OCI-LY1 (cell line): Measurements from ENCODE around the gene EEFSEC.

Source experiments
- H2AFZ ChIP-seq: fragments of 200-600 bp; sonication (generic), shearing (Covaris generic); 2 replicates; pipeline ENCODE4 v1.6.0; 2014; ENCODE audit warnings: antibody characterized with exemption, mild to moderate bottlenecking, low read length
- H3F3A ChIP-seq: fragments of 200-600 bp; sonication (generic), shearing (Covaris generic); 2 replicates; pipeline ENCODE4 v1.6.0; 2014; ENCODE audit warnings: mild to moderate bottlenecking, antibody characterized with exemption, low read length, moderate library complexity; ENCODE audit not compliant: insufficient read depth
- H3K27ac ChIP-seq: fragments of 200-600 bp; sonication (generic); 2 replicates; pipeline ENCODE4 v1.5.1; 2014; ENCODE audit warnings: low read length, mixed run types, mild to moderate bottlenecking, low read depth; ENCODE audit not compliant: poor library complexity, severe bottlenecking
- H3K27me3 ChIP-seq: fragments of 200-600 bp; sonication (generic); 2 replicates; pipeline ENCODE4 v1.6.0; 2014; ENCODE audit warnings: antibody characterized with exemption, mild to moderate bottlenecking, low read length, moderate library complexity; ENCODE audit not compliant: insufficient read depth
- H3K36me3 ChIP-seq: fragments of 200-600 bp; sonication (generic); 2 replicates; pipeline ENCODE4 v1.6.1; 2014; ENCODE audit warnings: mild to moderate bottlenecking, antibody characterized with exemption, low read length, moderate library complexity, mixed read lengths; ENCODE audit not compliant: insufficient read depth
- H3K4me1 ChIP-seq: fragments of 200-600 bp; sonication (generic); 2 replicates; pipeline ENCODE4 v1.5.1; 2014; ENCODE audit warnings: mild to moderate bottlenecking, low read length, moderate library complexity; ENCODE audit not compliant: insufficient read depth, severe bottlenecking
- H3K4me2 ChIP-seq: fragments of 200-600 bp; sonication (generic), shearing (Covaris generic); 2 replicates; pipeline ENCODE4 v1.6.1; 2014; ENCODE audit warnings: low read length
- H3K4me3 ChIP-seq: fragments of 200-600 bp; sonication (generic); 2 replicates; pipeline ENCODE4 v1.5.1; 2014; ENCODE audit warnings: low read length, low read depth, mild to moderate bottlenecking, mixed read lengths; ENCODE audit not compliant: poor library complexity, severe bottlenecking
- H3K79me2 ChIP-seq: fragments of 200-600 bp; shearing (Covaris generic); 2 replicates; pipeline ENCODE4 v1.6.1; 2016; ENCODE audit warnings: mixed run types, low read length, mixed read lengths; ENCODE audit not compliant: insufficient read depth
- H3K9ac ChIP-seq: fragments of 200-600 bp; sonication (generic), shearing (Covaris generic); 2 replicates; pipeline ENCODE4 v1.6.1; 2014; ENCODE audit warnings: mild to moderate bottlenecking, low read length, mixed read lengths
- H3K9me2 ChIP-seq: fragments of 200-600 bp; sonication (generic), shearing (Covaris generic); 2 replicates; pipeline ENCODE4 v1.6.1; 2014; ENCODE audit warnings: low read depth, mild to moderate bottlenecking, low read length, mixed read lengths
- H3K9me3 ChIP-seq: fragments of 200-600 bp; shearing (Covaris generic); 2 replicates; pipeline ENCODE4 v1.6.1; 2014; ENCODE audit warnings: low read length, mixed read lengths
- H4K20me1 ChIP-seq: fragments of 200-600 bp; sonication (generic), shearing (Covaris generic); 2 replicates; pipeline ENCODE4 v1.6.0; 2016; ENCODE audit warnings: mild to moderate bottlenecking, low read length; ENCODE audit not compliant: insufficient read depth
- CTCF ChIP-seq: fragments of 200-600 bp; sonication (generic), shearing (Covaris generic); IDR thresholded peaks from 2 replicates; pipeline ENCODE4 v1.5.1; 2017; ENCODE audit warnings: mild to moderate bottlenecking, antibody characterized with exemption, low read length, moderate library complexity, mixed read lengths
- EZH2 ChIP-seq: fragments of 200-600 bp; sonication (generic), shearing (Covaris generic); IDR thresholded peaks from 2 replicates; pipeline ENCODE4 v1.8.0; 2017; ENCODE audit warnings: borderline replicate concordance, mixed run types, mild to moderate bottlenecking, antibody characterized with exemption, low read length, moderate library complexity, mixed read lengths

EEFSEC gene

GRCh38 chr3:128322030-128323022 is 169.0 kb downstream of the EEFSEC start:
- Histone ChIP-seq H3K9ac (no peak overlapping the region), H3K4me3 (no peak overlapping the region), H3K4me2 (no peak overlapping the region), H2AFZ (no peak overlapping the region), H3F3A (no peaks in the 10 kb centered on the region), H3K36me3 (no peaks in the 10 kb centered on the region), H3K27me3 (no peaks in the 10 kb centered on the region), H3K9me3 (no peaks in the 10 kb centered on the region), H3K4me1 (no peaks in the 10 kb centered on the region), H3K79me2 (no peaks in the 10 kb centered on the region), H3K9me2 (no peaks in the 10 kb centered on the region), H3K27ac (no peak overlapping the region), H4K20me1 (no peaks in the 10 kb centered on the region)
- TF ChIP-seq EZH2, result no peak
- peak; percentile 87 for TF ChIP-seq CTCF

GRCh38 chr3:128323206-128324081 is 170.2 kb downstream of the EEFSEC start:
- no peaks in the 10 kb centered on the region for H3K79me2 ChIP-seq
- no peak overlapping the region for H3K4me2 ChIP-seq
- H3K9ac ChIP-seq, result no peak overlapping the region
- no peaks in the 10 kb centered on the region for H3K9me3 ChIP-seq
- H3K27me3 ChIP-seq, result no peaks in the 10 kb centered on the region
- H3K9me2 ChIP-seq, result no peaks in the 10 kb centered on the region
- no peaks in the 10 kb centered on the region for H3K36me3 ChIP-seq
- no peak for TF ChIP-seq CTCF
- no peak overlapping the region for H3K27ac ChIP-seq
- H3K4me3 ChIP-seq, result no peak overlapping the region
- no peaks in the 10 kb centered on the region for H3F3A ChIP-seq
- no peaks in the 10 kb centered on the region for H4K20me1 ChIP-seq
- H2AFZ ChIP-seq, result no peak overlapping the region
- no peaks in the 10 kb centered on the region for H3K4me1 ChIP-seq

DNA sequence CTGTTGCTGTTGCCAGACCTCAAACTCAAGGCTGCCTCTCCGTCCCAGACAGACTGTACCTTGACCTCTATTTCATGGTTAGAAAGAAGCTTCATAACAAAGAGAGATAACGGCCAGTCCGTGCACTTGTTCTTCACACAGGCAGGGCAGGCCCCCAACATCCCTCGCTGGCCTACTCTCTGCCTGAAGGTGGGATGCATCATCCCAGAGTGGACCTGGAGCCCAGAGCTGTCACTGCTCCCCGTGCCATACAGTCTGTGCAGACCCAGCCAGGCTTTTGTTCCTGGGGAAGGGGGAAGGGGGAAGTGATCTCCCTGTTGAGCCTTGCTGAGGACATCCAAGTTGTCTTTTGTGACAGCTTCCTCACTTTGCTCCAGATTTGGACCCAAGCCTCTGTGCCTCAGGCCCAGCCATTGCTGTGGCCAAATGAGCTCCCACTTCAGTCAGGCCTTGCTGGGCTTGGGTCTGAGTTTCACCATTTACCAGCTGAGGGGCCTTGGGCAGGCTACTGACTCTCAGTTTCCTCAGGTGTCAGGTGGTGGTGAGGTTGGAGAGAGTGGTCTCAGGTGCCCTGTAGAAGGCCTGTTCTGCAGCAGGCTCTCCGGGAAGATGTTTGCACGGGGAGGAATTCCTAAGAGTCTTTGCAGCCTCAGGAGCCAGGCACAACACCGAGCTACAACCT is 171.8 kb downstream of the EEFSEC start:
- Histone ChIP-seq H3K9ac (no peak overlapping the region), H3K36me3 (no peaks in the 10 kb centered on the region), H3K27me3 (no peaks in the 10 kb centered on the region), H3K27ac (no peak overlapping the region), H3K9me3 (no peaks in the 10 kb centered on the region), H2AFZ (no peak overlapping the region), H3K79me2 (no peaks in the 10 kb centered on the region), H3K4me2 (no peak overlapping the region), H3K9me2 (no peaks in the 10 kb centered on the region), H3K4me3 (no peak overlapping the region), H4K20me1 (no peaks in the 10 kb centered on the region), H3K4me1 (no peaks in the 10 kb centered on the region), H3F3A (no peaks in the 10 kb centered on the region)
- TF ChIP-seq CTCF, result no peak
